HEK293 (cell line): ENCODE measurements around the gene RLF.
A peak's percentile ranks its signal among the peaks of the same experiment; 100 is the strongest.
"Not testable (repeated sequence)": the region's sequence is repeated elsewhere in the genome, so short reads cannot be mapped to it uniquely, and the experiment has no call there.

ENCODE experiments used
- CTCF ChIA-PET: fragments of 350-600 bp; formaldehyde crosslinking; extraction: SDS; loops from one replicate; lab custom pipeline; 2021; ENCODE audit warnings: antibody characterized with exemption; lab: Yijun Ruan, JAX
- POLR2A ChIA-PET: fragments of 300-600 bp; formaldehyde crosslinking; extraction: SDS; loops from one replicate; lab custom pipeline; 2020; ENCODE audit warnings: antibody characterized with exemption, inconsistent platforms; lab: Yijun Ruan, JAX
- H3K27ac ChIP-seq: fragments of 200-500 bp; sonication (Bioruptor generic); 2 replicates; pipeline ENCODE4 v1.5.1; 2014; ENCODE audit warnings: low read depth, low read length, control low read depth, inconsistent platforms; ENCODE audit errors: extremely low read depth
- H3K36me3 ChIP-seq, 2 experiments: fragments of 200-500 bp in 1 of 2; sonication (Bioruptor generic) in 1 of 2; 1 replicate in 1 of 2; 2 replicates in 1 of 2; pipeline ENCODE4 v1.5.1; 2014 to 2017; ENCODE audit warnings: inconsistent platforms in 2 of 2, low read length in 2 of 2; ENCODE audit not compliant: control insufficient read depth in 2 of 2, insufficient read depth in 1 of 2
- H3K4me1 ChIP-seq: fragments of 200-500 bp; sonication (Bioruptor generic); 2 replicates; pipeline ENCODE4 v1.5.1; 2014; ENCODE audit warnings: mild to moderate bottlenecking, low read length, inconsistent platforms; ENCODE audit not compliant: control insufficient read depth, insufficient read depth
- H3K4me3 ChIP-seq: 2 replicates; pipeline ENCODE4 v1.5.1; 2011; ENCODE audit warnings: low read depth, mild to moderate bottlenecking, control low read depth, low read length, moderate library complexity
- H3K9me3 ChIP-seq: fragments of 200-500 bp; sonication (Bioruptor generic); 2 replicates; pipeline ENCODE4 v1.5.1; 2014; ENCODE audit warnings: low read depth, low read length, inconsistent platforms; ENCODE audit not compliant: control insufficient read depth, insufficient read depth
- KLF7 ChIP-seq: fragments of 450-650 bp; formaldehyde crosslinking; IDR thresholded peaks from 2 replicates; pipeline ENCODE4 v1.5.1; 2016; ENCODE audit warnings: missing biosample characterization, missing genetic modification characterization, borderline replicate concordance
- OSR2 ChIP-seq: fragments of 450-650 bp; formaldehyde crosslinking; IDR thresholded peaks from 2 replicates; pipeline ENCODE4 v1.5.1; 2016; ENCODE audit warnings: missing biosample characterization, missing genetic modification characterization
- PRDM2 ChIP-seq: fragments of 450-650 bp; formaldehyde crosslinking; IDR thresholded peaks from 2 replicates; pipeline ENCODE4 v1.5.1; 2016; ENCODE audit warnings: missing biosample characterization, missing genetic modification characterization, borderline replicate concordance
- PRDM4 ChIP-seq: fragments of 450-650 bp; formaldehyde crosslinking; IDR thresholded peaks from 2 replicates; pipeline ENCODE4 v1.5.1; 2017; ENCODE audit warnings: missing biosample characterization, missing genetic modification characterization
- ZNF155 ChIP-seq: fragments of 450-650 bp; formaldehyde crosslinking; IDR thresholded peaks from 2 replicates; pipeline ENCODE4 v1.5.1; 2016; ENCODE audit warnings: missing biosample characterization, missing genetic modification characterization
- ZNF292 ChIP-seq: fragments of 450-650 bp; formaldehyde crosslinking; IDR thresholded peaks from 2 replicates; pipeline ENCODE4 v1.5.1; 2016; ENCODE audit warnings: low read depth, missing biosample characterization, missing genetic modification characterization, borderline replicate concordance
- ZNF335 ChIP-seq: fragments of 450-650 bp; formaldehyde crosslinking; conservative IDR thresholded peaks from 2 replicates; pipeline ENCODE4 v1.5.1; 2016; ENCODE audit warnings: missing biosample characterization, missing genetic modification characterization
- ZNF747 ChIP-seq: fragments of 450-650 bp; formaldehyde crosslinking; IDR thresholded peaks from 2 replicates; pipeline ENCODE4 v1.5.1; 2016; ENCODE audit warnings: missing biosample characterization, missing genetic modification characterization
- ZNF837 ChIP-seq: fragments of 450-650 bp; formaldehyde crosslinking; IDR thresholded peaks from 2 replicates; pipeline ENCODE4 v1.5.1; 2016; ENCODE audit warnings: missing biosample characterization, missing genetic modification characterization
- ZSCAN23 ChIP-seq: fragments of 450-650 bp; formaldehyde crosslinking; IDR thresholded peaks from 2 replicates; pipeline ENCODE4 v1.5.1; 2016; ENCODE audit warnings: missing biosample characterization, missing genetic modification characterization

RLF gene

GRCh38 chr1:40218333-40218732, 57.1 kb downstream of the RLF start:
- Histone ChIP-seq H3K9me3 (no peaks in the 10 kb centered on the region), H3K36me3 (peaks cover 0 to 14% of the 10 kb centered on the region in 2 experiments; a peak in 2 of 3 replicates), H3K27ac (no peak overlapping the region), H3K4me1 (no peaks in the 10 kb centered on the region), H3K4me3 (no peak overlapping the region)
- TF ChIP-seq KLF7 (tag by site-specific recombination) (no peak), ZNF335 (0 out of 2 replicates have a peak, but pooled peaks have one; percentile 25)
- ChIA-PET CTCF (interaction anchor here (0.6 kb wide), 1 partner anchor 57 kb away, joined by 3 read pairs; no protein-coding TSS in a partner anchor), POLR2A (interaction anchor here (0.6 kb wide), 1 partner anchor 20 kb away, joined by 5 read pairs; no protein-coding TSS in a partner anchor)

GRCh38 chr1:40221471-40221905, 60.3 kb downstream of the RLF start:
- H3K4me3 ChIP-seq, H3K27ac ChIP-seq, H3K9me3 ChIP-seq, H3K4me1 ChIP-seq, CTCF ChIA-PET, POLR2A ChIA-PET: not testable (repeated sequence)
- peaks cover 0 to 18% of the 10 kb centered on the region in 2 experiments; a peak in 2 of 3 replicates for H3K36me3 ChIP-seq

GRCh38 chr1:40221977-40222772, 61.0 kb downstream of the RLF start:
- peaks cover 0 to 18% of the 10 kb centered on the region in 2 experiments; a peak in 2 of 3 replicates for H3K36me3 ChIP-seq
- ChIA-PET CTCF (interaction anchor here (0.6 kb wide), 1 partner anchor 171 kb away, joined by 3 read pairs; no protein-coding TSS in a partner anchor), POLR2A (no interaction called here)
- TF ChIP-seq OSR2 (tag by site-specific recombination) (no peak), PRDM4 (no peak), ZNF747 (tag by site-specific recombination) (no peak), ZNF155 (tag by site-specific recombination) (no peak), PRDM2 (no peak)
- no peaks in the 10 kb centered on the region for H3K9me3 ChIP-seq
- no peaks in the 10 kb centered on the region for H3K4me1 ChIP-seq
- H3K27ac ChIP-seq = no peak overlapping the region
- H3K4me3 ChIP-seq = no peak overlapping the region

- Histone ChIP-seq H3K4me1 (no peaks in the 10 kb centered on the region), H3K36me3 (peaks cover 0 to 21% of the 10 kb centered on the region in 2 experiments; a peak in 2 of 3 replicates), H3K9me3 (no peaks in the 10 kb centered on the region)
- TF ChIP-seq ZNF837 (tag by site-specific recombination) = no peak
- TF ChIP-seq ZSCAN23 (tag by site-specific recombination) = no peak
- TF ChIP-seq ZNF292 = no peak
- TF ChIP-seq, all 188 proteins: peak for 0
- CTCF ChIA-PET = no interaction called here
- H3K4me3 ChIP-seq = no peak overlapping the region
- POLR2A ChIA-PET = interaction anchor here (0.6 to 0.7 kb wide), 2 partner anchors 24 to 26 kb away, joined by 3 read pairs; partner anchors contain the start of gene TMCO2
- no peak overlapping the region for H3K27ac ChIP-seq
Observed at GRCh38 chr1:40224040-40224439, 62.9 kb downstream of the RLF start.
